K562 (cell line): ENCODE data around the gene GCDH. TPM values are rescaled to one million over a fixed set of nuclear protein-coding genes. Genes with fewer than 3 reads are reported as not detected.

Experiments used
- BRCA1 ChIP-seq, 2 experiments: fragments of 450-650 bp in 1 of 2; sonication (generic) in 1 of 2; formaldehyde crosslinking in 1 of 2; IDR thresholded peaks; 2 replicates each; pipeline versions ENCODE4 v1.5.0 to v1.6.1; 2017 to 2020; ENCODE audit warnings: mild to moderate bottlenecking in 1 of 2, missing genetic modification reagents in 1 of 2
- CEBPZ ChIP-seq: fragments of 150-350 bp; IDR thresholded peaks from 2 replicates; pipeline ENCODE4 v1.6.1; 2014; ENCODE audit warnings: low read depth, mild to moderate bottlenecking, low read length, borderline replicate concordance
- FUS ChIP-seq: fragments of 200-400 bp; formaldehyde crosslinking; optimal IDR thresholded peaks from 2 replicates; pipeline ENCODE3; 2017; ENCODE audit warnings: low read depth, low read length
- GTF2F1 ChIP-seq: IDR thresholded peaks from 2 replicates; pipeline ENCODE4 v1.6.1; 2011; ENCODE audit warnings: low read depth, low read length, improper control_type of control experiment
- HDAC1 ChIP-seq, 2 experiments: fragments of 450-650 bp; IDR thresholded peaks; 2 replicates each; pipeline ENCODE4 v1.6.1; 2016 to 2017; ENCODE audit warnings: inconsistent platforms in 1 of 2, mild to moderate bottlenecking in 1 of 2, moderate library complexity in 1 of 2
- HNRNPL ChIP-seq: fragments of 200-400 bp; formaldehyde crosslinking; IDR thresholded peaks from 2 replicates; pipeline ENCODE4 v1.6.1; 2017; ENCODE audit warnings: low read depth, mild to moderate bottlenecking, low read length
- KHSRP ChIP-seq: fragments of 450-650 bp; IDR thresholded peaks from 2 replicates; pipeline ENCODE4 v1.6.1; 2017
- NFXL1 ChIP-seq: fragments of 450-650 bp; formaldehyde crosslinking; IDR thresholded peaks from 2 replicates; pipeline ENCODE4 v1.4.0; 2021; ENCODE audit warnings: mild to moderate bottlenecking
- SAFB ChIP-seq: fragments of 200-400 bp; formaldehyde crosslinking; IDR thresholded peaks from 2 replicates; pipeline ENCODE4 v1.6.1; 2017; ENCODE audit warnings: low read depth, low read length, borderline replicate concordance
- ZBTB9 ChIP-seq: fragments of 450-650 bp; formaldehyde crosslinking; IDR thresholded peaks from 2 replicates; pipeline ENCODE4 v1.4.0; 2020; ENCODE audit warnings: mild to moderate bottlenecking, moderate library complexity
- ZNF197 ChIP-seq: fragments of 200-800 bp; sonication (Bioruptor generic); IDR thresholded peaks from 2 replicates; pipeline ENCODE4 v1.6.1; 2016; ENCODE audit warnings: low read depth, missing genetic modification characterization, missing compliant biosample characterization
- ZNF41 ChIP-seq: fragments of 250-450 bp; sonication (Bioruptor Pico); conservative IDR thresholded peaks from 2 replicates; pipeline ENCODE4 v1.4.0; 2020; ENCODE audit warnings: mild to moderate bottlenecking
- ZNF518B ChIP-seq: fragments of 250-450 bp; sonication (Bioruptor Pico); IDR thresholded peaks from 2 replicates; pipeline ENCODE4 v1.5.0; 2021; ENCODE audit warnings: mild to moderate bottlenecking, moderate library complexity
- ZNF77 ChIP-seq: fragments of 250-450 bp; sonication (Bioruptor Pico); IDR thresholded peaks from 2 replicates; pipeline ENCODE4 v1.5.0; 2020
- polyA plus RNA-seq, 8 experiments: library from polyadenylated mRNA; depleted of rRNA in 4 of 8; stranded (reverse) in 5 of 8; unstranded in 3 of 8; fragments of >200 nt; fragmentation: Nextera tagmentation in 2 of 8; fragmentation: Illumina TruSeq in 1 of 8; extraction: Ambion mirVana in 2 of 8; extraction: Trizol in 1 of 8; gene quantifications; 2 replicates each; pipeline versions ENCODE4 v1.2.1 to v1.2.3, GENCODE V29; 2011 to 2014; ENCODE audit warnings: inconsistent platforms in 1 of 8, missing spikeins in 1 of 8
- total RNA-seq, 7 experiments: library from RNA; depleted of rRNA in 6 of 7; stranded (reverse); fragments of >200 nt in 6 of 7; fragmentation: Illumina TruSeq in 2 of 7; extraction: Trizol in 2 of 7; gene quantifications; 2 replicates each; pipeline versions ENCODE4 v1.2.1 to v1.2.3, GENCODE V29; 2011 to 2021; ENCODE audit warnings: low replicate concordance in 1 of 7
- TF ChIP-seq, protein P1 (sequence below), 2 experiments: fragments of 450-650 bp; IDR thresholded peaks; 2 replicates each; pipeline ENCODE4 v1.6.1; 2016
- TF ChIP-seq, protein P2 (sequence below): fragments of 250-450 bp; sonication (Bioruptor Pico); IDR thresholded peaks from 2 replicates; pipeline ENCODE4 v1.8.0; 2021; ENCODE audit warnings: mild to moderate bottlenecking, moderate library complexity

GCDH gene
- total and polyA plus RNA-seq, 9 of the 15 experiments (the other 6 are each of a cell fraction or from before 2014, with no cell fraction given) = 2.9 to 50.8 (median 19.1) TPM

DNA sequence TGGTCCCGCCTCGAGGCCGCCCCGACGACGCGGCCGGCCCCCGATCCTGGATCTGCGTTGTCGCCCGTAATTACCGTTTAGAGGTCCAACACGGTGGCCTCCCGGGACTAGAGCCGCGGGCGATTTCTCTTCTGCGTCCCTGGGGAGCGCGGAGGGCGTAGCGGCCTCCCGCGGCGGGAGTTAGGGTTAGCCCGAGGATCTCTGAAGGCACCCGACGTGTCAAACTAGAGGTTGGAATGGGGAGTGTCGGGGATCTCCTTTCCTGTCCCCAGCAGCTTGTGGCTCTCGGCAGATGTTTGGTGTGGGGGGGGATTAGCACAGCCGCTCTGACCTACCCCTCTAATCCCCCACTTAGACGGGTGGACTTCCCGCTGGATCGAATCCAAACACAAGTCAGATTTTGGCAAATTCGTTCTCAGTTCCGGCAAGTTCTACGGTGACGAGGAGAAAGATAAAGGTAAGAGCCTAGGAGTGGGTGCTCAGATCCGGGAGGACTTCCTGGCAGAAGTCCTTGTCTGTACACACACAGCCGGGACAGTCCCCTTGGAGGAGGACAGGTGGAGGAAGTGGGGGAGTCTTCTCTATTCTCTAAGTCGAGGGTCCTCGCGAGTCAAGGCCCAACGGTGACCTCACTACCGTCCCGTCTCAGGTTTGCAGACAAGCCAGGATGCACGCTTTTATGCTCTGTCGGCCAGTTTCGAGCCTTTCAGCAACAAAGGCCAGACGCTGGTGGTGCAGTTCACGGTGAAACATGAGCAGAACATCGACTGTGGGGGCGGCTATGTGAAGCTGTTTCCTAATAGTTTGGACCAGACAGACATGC lies 48.0 kb downstream of the GCDH start (continued):
- TF ChIP-seq ZBTB9 (CRISPR knock-in tag) (no peak), BRCA1 (IDR thresholded peaks at IDR 0.05) (no peak), BRCA1 (CRISPR knock-in tag; IDR thresholded peaks at IDR 0.05) (no peak), KHSRP (no peak), GTF2F1 (no peak), CEBPZ (no peak), NFXL1 (CRISPR knock-in tag) (no peak), HNRNPL (0 out of 2 replicates have a peak, but pooled peaks have one; percentile 0), HDAC1 (IDR thresholded peaks at IDR 0.05) (peak in 1 of 2 experiments; percentile 68; a peak in 2 of 4 replicates), ZNF41 (no peak), ZNF518B (CRISPR knock-in tag) (no peak), SAFB (no peak), ZNF197 (no peak), FUS (peak; percentile 81), ZNF77 (no peak)
- TF ChIP-seq, protein P1, sequence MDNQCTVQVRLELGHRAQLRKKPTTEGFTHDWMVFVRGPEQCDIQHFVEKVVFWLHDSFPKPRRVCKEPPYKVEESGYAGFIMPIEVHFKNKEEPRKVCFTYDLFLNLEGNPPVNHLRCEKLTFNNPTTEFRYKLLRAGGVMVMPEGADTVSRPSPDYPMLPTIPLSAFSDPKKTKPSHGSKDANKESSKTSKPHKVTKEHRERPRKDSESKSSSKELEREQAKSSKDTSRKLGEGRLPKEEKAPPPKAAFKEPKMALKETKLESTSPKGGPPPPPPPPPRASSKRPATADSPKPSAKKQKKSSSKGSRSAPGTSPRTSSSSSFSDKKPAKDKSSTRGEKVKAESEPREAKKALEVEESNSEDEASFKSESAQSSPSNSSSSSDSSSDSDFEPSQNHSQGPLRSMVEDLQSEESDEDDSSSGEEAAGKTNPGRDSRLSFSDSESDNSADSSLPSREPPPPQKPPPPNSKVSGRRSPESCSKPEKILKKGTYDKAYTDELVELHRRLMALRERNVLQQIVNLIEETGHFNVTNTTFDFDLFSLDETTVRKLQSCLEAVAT (IDR thresholded peaks at IDR 0.05) = peak; percentile 61 to 91; a peak in 3 of 4 replicates
- TF ChIP-seq, protein P2, sequence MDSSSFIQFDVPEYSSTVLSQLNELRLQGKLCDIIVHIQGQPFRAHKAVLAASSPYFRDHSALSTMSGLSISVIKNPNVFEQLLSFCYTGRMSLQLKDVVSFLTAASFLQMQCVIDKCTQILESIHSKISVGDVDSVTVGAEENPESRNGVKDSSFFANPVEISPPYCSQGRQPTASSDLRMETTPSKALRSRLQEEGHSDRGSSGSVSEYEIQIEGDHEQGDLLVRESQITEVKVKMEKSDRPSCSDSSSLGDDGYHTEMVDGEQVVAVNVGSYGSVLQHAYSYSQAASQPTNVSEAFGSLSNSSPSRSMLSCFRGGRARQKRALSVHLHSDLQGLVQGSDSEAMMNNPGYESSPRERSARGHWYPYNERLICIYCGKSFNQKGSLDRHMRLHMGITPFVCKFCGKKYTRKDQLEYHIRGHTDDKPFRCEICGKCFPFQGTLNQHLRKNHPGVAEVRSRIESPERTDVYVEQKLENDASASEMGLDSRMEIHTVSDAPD (CRISPR knock-in tag) = no peak
